HG02571 (cell line): ENCODE measurements around the gene ESYT1.
"Not testable (repeated sequence)": the region's sequence is repeated elsewhere in the genome, so short reads cannot be mapped to it uniquely, and the experiment has no call there.

Experiments used
- ATAC-seq: cut with Tn5 transposase; IDR thresholded peaks from one replicate; pipeline ENCODE4 v1.9.1; 2021; ENCODE audit warnings: mild to moderate bottlenecking, moderate library complexity; ENCODE audit not compliant: unreplicated experiment

The ESYT1 gene

GRCh38 chr12:56103066-56103711 is 24.9 kb upstream of the ESYT1 start:
- no peak for ATAC-seq

GRCh38 chr12:56103823-56104108 is 24.3 kb upstream of the ESYT1 start:
- ATAC-seq: no peak

GRCh38 chr12:56104109-56104814 is 23.8 kb upstream of the ESYT1 start, which contains the start of gene PA2G4:
PA2G4 (plus strand) TSS chr12:56104559; CDS start chr12:56104738, 179 bp downstream.
- ATAC-seq: peak; percentile 95

- ATAC-seq: peak; percentile 15
These were observed 23.1 kb upstream of the ESYT1 start for GRCh38 chr12:56104815-56105608.

GRCh38 chr12:56105609-56105902 is 22.5 kb upstream of the ESYT1 start:
- no peak for ATAC-seq

- ATAC-seq: no peak
These were observed 20.8 kb upstream of the ESYT1 start for GRCh38 chr12:56107242-56107641.

GRCh38 chr12:56110571-56110970 is 17.5 kb upstream of the ESYT1 start:
- no peak for ATAC-seq

- no peak for ATAC-seq
These were observed 14.0 kb upstream of the ESYT1 start for GRCh38 chr12:56114084-56114483.

GRCh38 chr12:56115329-56115728 is 12.7 kb upstream of the ESYT1 start:
- no peak for ATAC-seq

- ATAC-seq: peak; percentile 46
These were observed 11.6 kb upstream of the ESYT1 start, which contains the start of gene RPL41 for GRCh38 chr12:56116267-56117081. RPL41 (plus strand) TSS chr12:56116633.

- ATAC-seq: not testable (repeated sequence)
These were observed 10.9 kb upstream of the ESYT1 start for GRCh38 chr12:56117082-56117706.

GRCh38 chr12:56117778-56118687 is 10.0 kb upstream of the ESYT1 start, which contains the start of gene ZC3H10:
ZC3H10 (plus strand) TSS chr12:56118266; CDS start chr12:56120563, 2,297 bp downstream.
- ATAC-seq: peak; percentile 83

GRCh38 chr12:56118688-56119357 is 9.2 kb upstream of the ESYT1 start:
- no peak for ATAC-seq

- ATAC-seq: no peak
These were observed 8.7 kb upstream of the ESYT1 start for GRCh38 chr12:56119361-56119796.

GRCh38 chr12:56120158-56120846 is 7.8 kb upstream of the ESYT1 start:
- no peak for ATAC-seq

GRCh38 chr12:56121204-56121870 is 6.7 kb upstream of the ESYT1 start:
- no peak for ATAC-seq

GRCh38 chr12:56122637-56123036 is 5.4 kb upstream of the ESYT1 start:
- ATAC-seq: no peak

- no peak for ATAC-seq
These were observed 3.9 kb upstream of the ESYT1 start for GRCh38 chr12:56124133-56124532.
